ENCODE data around the gene KIF26A. TPM values are rescaled to one million over a fixed set of nuclear protein-coding genes. Genes with fewer than 3 reads are reported as not detected.

Gene KIF26A
- total and polyA plus RNA-seq, 2 experiments from 2014 or later, result 3.5 to 5.0 TPM

- no peak overlapping the region for H3K4me2 ChIP-seq
- TF ChIP-seq EZH2 (IDR thresholded peaks at IDR 0.05; ENCODE audit: borderline replicate concordance), result no peak
- no peak for TF ChIP-seq EZH2phosphoT487 (IDR thresholded peaks at IDR 0.05; ENCODE audit: low read depth, severe bottlenecking, unreplicated experiment)
- no peak for TF ChIP-seq CTCF (IDR thresholded peaks at IDR 0.05; ENCODE audit: poor library complexity)
- no peaks in the 10 kb centered on the region for H3K27me3 ChIP-seq
- no peak overlapping the region for H3K4me3 ChIP-seq
- H3K9me2 ChIP-seq (replicated peaks; ENCODE audit: insufficient read depth), result no peaks in the 10 kb centered on the region
- no peak overlapping the region for H3K27ac ChIP-seq
- WGBS (ENCODE audit: low lambda C conversion rate, missing lambda C conversion rate), result 94% methylated on average over 8 of the region's 9 CpGs
- H4K20me1 ChIP-seq (ENCODE audit: insufficient read depth, poor library complexity, severe bottlenecking), result no peaks in the 10 kb centered on the region
- no peak overlapping the region for H2AFZ ChIP-seq
- no peaks in the 10 kb centered on the region for H3K79me2 ChIP-seq
- H3K4me1 ChIP-seq (ENCODE audit: insufficient read depth), result no peaks in the 10 kb centered on the region
- H3K9me3 ChIP-seq (ENCODE audit: low read depth), result no peaks in the 10 kb centered on the region
- DNase-seq (ENCODE audit: low spot score), result no peak
- H3K36me3 ChIP-seq (replicated peaks; ENCODE audit: insufficient read depth, low read depth), result no peaks in the 10 kb centered on the region
Measured at GRCh38 chr14:104159990-104160389, 21.6 kb downstream of the KIF26A start.

GRCh38 chr14:104161602-104162367 is 23.4 kb downstream of the KIF26A start:
- Histone ChIP-seq H3K27ac (no peak overlapping the region), H3K27me3 (no peaks in the 10 kb centered on the region), H3K9me3 (ENCODE audit: low read depth) (no peaks in the 10 kb centered on the region), H3K4me2 (no peak overlapping the region), H3K4me3 (no peak overlapping the region), H3K36me3 (replicated peaks; ENCODE audit: insufficient read depth, low read depth) (no peaks in the 10 kb centered on the region), H4K20me1 (ENCODE audit: insufficient read depth, poor library complexity, severe bottlenecking) (no peaks in the 10 kb centered on the region), H3K9me2 (replicated peaks; ENCODE audit: insufficient read depth) (no peaks in the 10 kb centered on the region), H3K4me1 (ENCODE audit: insufficient read depth) (no peaks in the 10 kb centered on the region), H3K79me2 (no peaks in the 10 kb centered on the region), H2AFZ (no peak overlapping the region)
- TF ChIP-seq EZH2phosphoT487 (IDR thresholded peaks at IDR 0.05; ENCODE audit: low read depth, severe bottlenecking, unreplicated experiment), result no peak
- TF ChIP-seq EZH2 (IDR thresholded peaks at IDR 0.05; ENCODE audit: borderline replicate concordance), result no peak
- no peak for TF ChIP-seq CTCF (IDR thresholded peaks at IDR 0.05; ENCODE audit: poor library complexity)
- WGBS (ENCODE audit: low lambda C conversion rate, missing lambda C conversion rate), result 83% methylated on average over 23 of the region's 23 CpGs
- no peak for DNase-seq (ENCODE audit: low spot score)

GRCh38 chr14:104162495-104162894 is 24.1 kb downstream of the KIF26A start:
- Histone ChIP-seq H3K9me2 (replicated peaks; ENCODE audit: insufficient read depth) (no peaks in the 10 kb centered on the region), H3K36me3 (replicated peaks; ENCODE audit: insufficient read depth, low read depth) (no peaks in the 10 kb centered on the region), H3K4me3 (no peak overlapping the region), H3K27ac (no peak overlapping the region), H2AFZ (no peak overlapping the region), H4K20me1 (ENCODE audit: insufficient read depth, poor library complexity, severe bottlenecking) (no peaks in the 10 kb centered on the region), H3K27me3 (no peaks in the 10 kb centered on the region), H3K79me2 (no peaks in the 10 kb centered on the region), H3K4me1 (ENCODE audit: insufficient read depth) (no peaks in the 10 kb centered on the region), H3K4me2 (no peak overlapping the region), H3K9me3 (ENCODE audit: low read depth) (no peaks in the 10 kb centered on the region)
- 95% methylated on average over 7 of the region's 9 CpGs for WGBS (ENCODE audit: low lambda C conversion rate, missing lambda C conversion rate)
- no peak for TF ChIP-seq EZH2phosphoT487 (IDR thresholded peaks at IDR 0.05; ENCODE audit: low read depth, severe bottlenecking, unreplicated experiment)
- no peak for TF ChIP-seq EZH2 (IDR thresholded peaks at IDR 0.05; ENCODE audit: borderline replicate concordance)
- no peak for TF ChIP-seq CTCF (IDR thresholded peaks at IDR 0.05; ENCODE audit: poor library complexity)
- DNase-seq (ENCODE audit: low spot score), result no peak

Data from hepatocyte (in vitro differentiated cells).